Skin of body (tissue), 2 donors: Measurements from ENCODE around the gene TBRG4. TPM values are rescaled to one million over a fixed set of nuclear protein-coding genes. Genes with fewer than 3 reads are reported as not detected.

Source experiments
- DNase-seq: peaks from one replicate; lab custom pipeline; 2025; lab: John Stamatoyannopoulos, UW
- total RNA-seq: library from RNA; depleted of rRNA; stranded (reverse); fragments of >200 nt; gene quantifications from one replicate; pipeline ENCODE4 v1.2.3, GENCODE V29; 2014

TBRG4 gene
- total RNA-seq, 1 donor from 2014 or later: 34.1 TPM

DNA sequence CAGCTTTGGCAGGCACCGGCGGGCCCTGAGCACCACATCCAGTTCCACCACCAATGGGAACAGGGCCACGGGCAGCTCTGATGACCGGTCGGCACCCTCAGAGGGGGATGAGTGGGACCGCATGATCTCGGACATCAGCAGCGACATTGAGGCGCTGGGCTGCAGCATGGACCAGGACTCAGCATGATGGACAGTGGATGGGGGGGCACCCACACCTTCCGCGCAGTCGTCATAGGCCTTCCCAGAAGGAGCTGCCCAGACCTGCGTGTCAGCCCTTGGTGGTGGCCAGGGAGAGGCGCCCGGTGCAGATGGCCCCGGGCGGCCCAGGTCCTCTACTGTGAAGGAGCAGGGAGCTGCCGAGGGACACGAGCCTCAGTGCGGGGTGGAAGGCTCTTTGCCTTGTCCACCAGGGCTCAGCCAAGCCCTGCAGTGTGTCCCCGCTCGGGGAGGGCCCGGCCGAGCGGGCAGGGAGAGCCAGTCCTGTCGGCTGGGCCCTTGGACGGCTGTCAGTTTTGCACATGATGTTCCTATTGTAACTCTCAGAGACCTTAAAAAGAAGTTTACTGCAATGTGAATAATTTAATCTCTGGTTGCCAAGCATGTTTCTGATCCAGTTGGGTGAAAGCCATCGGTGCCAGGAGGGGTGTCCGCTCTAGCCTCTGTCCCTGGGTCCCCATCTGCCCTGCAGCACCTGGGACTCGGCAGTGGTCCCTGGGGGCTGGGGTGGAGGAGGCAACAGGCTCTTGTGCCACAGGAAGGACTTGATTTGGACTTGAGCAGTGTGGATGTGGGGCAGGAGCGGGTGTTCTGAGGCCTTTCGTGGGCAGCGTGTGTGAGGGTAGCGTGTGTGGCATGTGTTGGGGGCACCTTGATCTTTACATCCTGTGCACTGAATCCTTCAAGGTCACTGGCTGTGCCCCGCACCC, 35.4 kb downstream of the TBRG4 start:
- DNase-seq: no peak

DNA sequence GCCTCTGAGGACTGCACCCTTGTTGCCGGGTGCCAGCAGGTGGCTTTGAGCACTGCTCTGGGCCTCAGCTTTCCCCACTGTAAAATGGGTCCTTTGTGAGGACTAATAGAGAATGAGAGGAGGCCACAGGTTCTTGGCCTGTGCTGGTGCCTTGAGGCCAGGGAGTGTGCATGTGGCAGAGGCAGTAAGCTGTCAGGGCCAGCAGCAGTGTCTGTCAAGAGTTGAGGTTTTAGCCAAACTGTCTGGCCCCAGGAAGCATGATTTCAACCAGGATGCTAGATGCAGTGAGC, 36.2 kb downstream of the TBRG4 start:
- no peak for DNase-seq

DNA sequence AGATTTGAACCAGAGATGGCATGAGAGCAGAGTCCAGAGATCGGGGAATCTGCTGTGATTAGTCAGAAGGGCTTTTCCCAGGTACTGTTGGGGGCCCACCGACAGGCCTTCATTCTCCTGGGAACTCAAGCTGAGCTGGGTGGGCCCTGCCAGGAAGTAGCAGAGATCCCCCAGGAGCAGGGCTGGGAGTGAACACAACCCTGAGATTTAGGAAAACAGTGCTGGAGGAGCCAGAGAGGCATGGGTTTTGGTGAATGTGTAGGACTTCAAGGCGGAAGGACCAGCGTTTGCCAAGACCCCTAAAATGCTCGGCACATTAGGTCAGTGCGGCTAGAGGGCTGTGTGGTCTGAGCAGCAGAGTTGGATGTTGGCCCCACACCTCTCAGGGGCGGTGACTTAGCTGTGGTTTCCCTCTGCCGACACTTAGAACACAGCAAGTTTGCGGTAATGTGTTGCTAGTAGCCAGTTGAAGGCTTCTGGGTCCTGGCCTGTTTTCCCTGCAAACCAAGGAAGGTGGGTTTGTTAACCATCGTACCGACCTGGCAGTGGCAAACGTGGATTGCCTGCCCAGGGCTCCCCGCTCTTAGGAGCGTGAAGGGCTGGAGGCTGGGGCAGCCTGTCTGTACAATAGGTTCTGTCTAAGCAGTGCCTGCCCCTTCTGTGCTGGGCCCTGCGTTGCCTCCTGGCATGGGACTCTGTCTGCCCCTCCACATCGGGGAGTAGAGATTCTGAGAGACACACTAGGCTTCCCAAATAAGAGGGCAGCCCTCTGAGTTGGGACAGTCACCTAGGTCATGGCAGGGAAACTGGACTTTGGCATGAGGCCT, 36.8 kb downstream of the TBRG4 start:
- no peak for DNase-seq

DNA sequence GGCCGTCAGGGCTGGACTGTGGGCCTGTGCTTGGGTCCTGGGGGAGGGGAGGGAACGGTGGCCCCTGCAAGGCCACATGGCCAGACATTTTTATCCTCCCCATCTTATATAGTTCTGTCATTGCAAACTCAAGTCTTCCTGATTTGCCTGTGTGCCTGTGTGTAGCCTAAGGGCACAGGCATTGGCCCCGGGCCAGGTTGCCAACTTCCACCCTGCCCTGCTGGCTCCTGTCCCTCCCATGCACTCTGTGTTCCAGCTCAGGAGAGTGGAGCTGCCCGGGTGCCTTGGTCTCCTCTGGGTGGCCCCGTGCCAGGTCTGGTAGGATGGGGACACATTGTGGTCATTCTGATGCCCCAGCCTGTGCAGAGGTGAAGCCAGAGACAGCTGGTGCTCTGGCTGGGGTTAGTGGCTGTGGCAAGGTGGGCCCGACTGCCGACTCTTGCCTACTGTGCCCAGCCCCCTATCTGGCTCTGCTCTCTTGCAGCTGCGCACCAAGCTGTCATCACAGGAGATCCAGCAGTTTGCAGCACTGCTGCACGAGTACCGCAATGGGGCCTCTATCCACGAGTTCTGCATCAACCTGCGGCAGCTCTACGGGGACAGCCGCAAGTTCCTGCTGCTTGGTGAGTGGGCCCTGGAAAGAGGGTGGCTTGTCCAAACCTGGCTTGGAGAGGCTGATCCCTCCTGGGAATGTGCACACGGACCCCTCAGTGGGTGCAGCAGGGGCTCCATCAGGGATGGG, 37.5 kb downstream of the TBRG4 start:
- no peak for DNase-seq

DNA sequence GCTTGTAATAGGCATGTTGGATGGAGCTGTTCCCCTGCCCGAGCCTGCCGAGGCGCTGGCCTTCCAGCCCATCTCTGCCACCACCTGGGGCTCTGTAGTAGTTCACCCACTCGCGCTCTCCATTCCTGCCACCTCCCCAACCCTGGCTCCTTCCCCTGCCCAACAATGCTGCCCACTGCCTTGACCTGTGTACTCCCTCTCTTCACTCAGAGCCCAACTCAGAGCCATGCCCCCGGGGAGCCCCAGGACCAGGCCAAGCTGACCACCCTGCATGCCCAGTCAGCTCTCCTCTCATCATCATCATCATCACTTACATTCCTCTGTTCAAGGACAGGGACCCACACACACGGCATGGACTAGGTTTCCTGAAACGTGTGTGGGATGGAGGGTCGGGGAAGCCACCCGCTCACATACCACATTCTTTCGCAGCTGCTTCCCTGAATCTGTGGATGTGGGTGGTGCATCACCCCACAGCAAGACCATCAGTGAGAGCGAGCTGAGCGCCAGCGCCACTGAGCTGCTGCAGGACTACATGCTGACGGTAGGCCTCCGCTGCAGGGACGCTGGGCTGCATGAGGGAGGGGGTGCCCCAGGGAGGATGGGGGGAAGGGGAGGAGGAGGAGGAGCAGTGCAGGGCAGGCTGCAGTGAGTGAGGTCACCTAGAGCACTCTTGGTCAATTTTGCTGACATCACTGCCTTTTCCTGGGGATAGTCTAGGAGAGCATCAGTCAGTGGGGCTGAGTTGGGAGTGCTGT, 38.3 kb downstream of the TBRG4 start:
- DNase-seq: no peak

DNA sequence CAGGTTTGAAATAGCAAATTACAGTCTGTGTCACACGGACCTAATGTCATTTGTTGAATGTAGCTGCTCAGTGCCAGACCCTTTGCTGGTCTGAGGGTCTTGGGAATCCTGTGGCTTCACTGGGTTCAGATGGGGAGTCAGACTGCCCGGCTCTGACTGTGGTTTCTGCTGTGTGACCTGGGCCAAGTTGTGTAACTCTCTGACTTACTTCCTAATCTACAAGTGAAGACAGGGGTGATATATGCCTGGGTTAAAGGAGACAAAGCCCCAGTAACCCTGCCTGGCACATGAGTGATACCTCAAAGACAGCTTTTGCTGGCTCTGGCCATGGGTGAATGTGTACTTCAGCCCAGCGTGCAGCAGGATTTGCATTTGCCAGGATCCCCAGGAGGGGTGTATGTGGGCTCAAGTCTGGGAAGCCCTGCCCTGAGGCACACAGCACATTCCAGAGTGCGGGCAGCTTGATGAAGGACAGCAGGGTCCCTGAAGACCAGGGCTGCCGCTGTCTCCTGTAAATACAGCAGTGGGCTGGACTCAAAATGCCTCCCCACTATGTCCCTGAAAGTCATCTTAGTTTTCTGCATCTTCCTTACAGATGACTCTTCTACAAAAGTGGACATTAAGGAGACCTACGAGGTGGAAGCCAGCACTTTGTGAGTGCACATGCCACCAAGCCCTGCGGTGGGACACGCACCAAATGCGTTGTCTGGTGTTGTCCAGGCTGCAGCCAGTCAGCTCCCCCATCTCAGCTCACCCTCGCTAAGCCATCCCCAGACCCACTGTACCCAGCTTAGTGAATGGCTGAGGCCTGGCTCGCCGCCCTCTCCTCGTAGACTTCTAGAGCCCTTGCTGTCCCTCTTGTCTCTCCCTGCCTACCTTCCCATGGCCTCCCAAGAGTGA, 39.1 kb downstream of the TBRG4 start:
- DNase-seq: no peak

DNA sequence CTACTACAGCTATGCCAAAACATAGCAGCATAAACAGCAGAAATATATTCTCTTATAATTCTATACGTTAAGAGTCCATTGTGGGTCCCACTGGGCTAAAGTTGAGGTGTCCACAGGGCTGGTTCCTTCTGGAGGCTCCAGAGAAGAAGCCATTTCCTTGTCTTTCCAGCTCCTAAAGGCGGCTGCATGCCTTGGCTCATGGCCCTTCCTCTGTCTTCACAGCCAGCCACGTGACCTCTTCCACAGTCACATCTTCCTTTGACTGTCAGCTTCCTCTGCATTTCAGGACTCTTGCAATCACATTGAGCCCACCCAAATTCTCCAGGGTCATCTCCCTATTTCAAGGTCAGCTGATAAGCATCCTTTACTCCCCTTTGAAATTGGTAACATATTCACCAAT, 40.0 kb downstream of the TBRG4 start:
- no peak for DNase-seq

DNA sequence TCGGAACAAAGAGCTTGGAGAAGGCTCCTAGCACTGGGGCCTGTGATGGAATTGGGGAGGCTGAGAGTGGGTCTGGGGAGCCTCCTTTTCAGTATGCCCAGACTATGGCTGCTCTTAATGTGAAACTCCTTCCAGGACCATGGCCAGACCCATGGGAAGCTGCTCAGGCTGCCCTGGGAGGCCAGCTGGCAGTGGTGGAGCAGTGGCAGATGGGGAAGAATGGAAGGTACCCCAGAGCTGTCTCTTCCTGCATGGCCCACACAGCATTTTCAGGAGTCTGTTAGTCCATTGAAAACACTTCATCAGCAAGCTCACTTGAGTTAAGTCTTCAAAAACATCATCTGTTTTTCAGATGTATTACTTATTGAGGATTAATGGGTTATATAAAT, 41.2 kb downstream of the TBRG4 start:
- DNase-seq: no peak

DNA sequence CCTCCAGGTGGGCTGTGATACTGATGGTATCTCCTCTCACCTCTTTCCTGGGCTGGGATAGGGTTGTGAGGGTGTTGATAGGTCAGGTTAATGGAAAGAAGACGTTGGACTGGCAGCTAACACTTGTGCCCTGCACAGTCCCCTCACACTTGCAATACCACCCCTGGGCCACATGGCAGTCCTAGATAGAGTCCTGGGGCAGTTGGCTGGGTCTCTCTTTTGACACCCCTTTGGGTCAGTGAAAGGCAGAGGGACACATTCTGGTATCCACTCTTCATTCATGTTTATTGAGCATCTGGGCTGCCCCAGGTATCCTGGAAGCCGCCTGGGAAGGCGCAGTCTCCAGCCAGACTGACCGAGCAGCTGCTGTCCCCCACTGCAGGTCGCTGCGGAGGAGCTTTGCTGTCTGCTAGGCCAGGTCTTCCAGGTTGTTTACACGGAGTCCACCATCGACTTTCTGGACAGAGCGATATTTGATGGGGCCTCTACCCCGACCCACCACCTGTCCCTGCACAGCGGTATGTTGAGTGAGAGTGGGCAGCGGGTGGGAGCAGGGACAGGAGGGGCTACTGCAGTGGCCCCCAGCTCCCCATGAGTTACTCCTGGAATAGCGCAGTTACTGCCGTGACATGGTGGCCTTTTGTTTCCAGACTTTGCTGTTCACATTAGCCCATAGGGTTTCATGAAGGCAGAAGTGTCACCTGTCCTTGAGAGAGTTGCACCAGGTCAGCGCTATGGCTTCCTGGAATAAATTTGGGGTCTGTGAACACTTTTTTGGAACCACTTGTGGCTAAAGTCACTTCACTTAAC, 41.8 kb downstream of the TBRG4 start:
- no peak for DNase-seq

DNA sequence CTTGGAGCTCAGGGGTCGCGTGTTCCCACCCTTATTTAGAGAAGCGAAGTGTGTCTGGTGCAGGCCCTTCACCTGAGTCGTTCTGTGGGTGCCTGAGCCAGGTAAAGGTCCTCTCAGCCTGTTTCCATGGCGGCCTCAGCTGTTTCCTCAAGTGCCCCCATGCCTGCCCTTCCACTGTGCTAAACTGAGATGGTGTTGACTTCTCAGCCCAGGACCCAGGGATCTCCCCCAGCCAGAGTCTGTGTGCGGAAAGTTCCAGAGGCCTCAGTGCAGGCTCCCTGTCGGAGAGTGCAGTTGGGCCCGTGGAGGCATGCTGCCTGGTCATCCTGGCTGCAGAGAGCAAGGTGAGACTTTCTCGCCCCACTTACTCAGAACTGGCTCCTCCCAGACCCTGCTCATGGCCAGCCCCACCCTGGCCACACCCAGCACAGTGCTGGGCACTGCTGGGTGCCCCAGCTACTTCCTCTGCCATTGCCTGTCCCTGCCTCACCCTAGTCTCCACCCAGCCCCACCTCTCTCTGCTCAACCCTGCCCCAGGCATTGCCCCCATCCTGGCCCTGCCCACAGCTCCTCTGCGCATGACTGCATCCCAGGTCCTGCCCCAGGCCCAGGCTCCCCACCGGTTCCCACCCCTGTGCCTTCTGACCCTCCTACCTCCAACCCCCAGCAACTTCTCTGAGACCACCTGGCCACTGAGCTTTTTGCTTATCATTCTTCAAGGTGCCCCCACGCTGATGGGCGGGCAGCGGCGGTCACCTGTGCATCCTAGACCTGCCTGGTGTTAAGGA, 43.1 kb downstream of the TBRG4 start:
- DNase-seq: no peak

DNA sequence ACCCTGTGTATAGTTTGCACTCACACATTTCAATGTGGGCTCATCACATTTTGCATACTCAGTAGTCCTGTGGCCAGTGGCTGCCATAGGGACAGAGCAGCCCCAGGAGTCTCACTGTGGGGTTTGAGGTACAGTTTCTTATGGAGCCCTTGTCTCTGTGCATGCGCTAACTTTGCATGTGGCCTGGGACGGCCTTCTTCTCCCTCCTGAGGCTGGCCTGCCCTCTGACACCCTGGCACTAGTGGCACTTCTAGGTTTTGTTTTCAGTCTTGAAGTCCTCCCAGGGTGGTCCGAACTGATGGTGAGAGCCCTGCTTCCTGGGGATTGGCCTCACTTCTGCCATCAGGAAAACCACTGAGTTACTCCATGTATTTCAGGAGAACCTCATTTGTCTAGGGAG, 43.9 kb downstream of the TBRG4 start:
- no peak for DNase-seq

DNA sequence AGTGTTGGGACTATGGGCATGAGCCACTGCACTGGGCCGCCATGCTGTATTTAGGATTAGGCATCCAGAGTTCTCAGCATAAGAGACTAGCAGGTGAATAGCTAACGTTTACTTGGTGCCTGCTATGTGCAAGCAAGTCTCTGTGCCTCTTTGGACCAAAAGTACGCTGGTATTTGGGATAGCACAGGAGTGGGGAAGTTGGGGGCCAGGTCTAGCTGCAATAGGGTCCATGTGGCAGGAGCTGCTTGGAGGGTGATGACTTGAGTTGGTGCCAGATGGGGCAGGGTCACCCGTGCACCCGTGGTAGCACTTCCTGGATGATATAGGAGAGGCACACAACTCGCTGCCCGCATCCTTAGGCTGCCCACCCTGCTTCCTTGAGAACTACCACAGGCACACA, 45.1 kb downstream of the TBRG4 start:
- no peak for DNase-seq

DNA sequence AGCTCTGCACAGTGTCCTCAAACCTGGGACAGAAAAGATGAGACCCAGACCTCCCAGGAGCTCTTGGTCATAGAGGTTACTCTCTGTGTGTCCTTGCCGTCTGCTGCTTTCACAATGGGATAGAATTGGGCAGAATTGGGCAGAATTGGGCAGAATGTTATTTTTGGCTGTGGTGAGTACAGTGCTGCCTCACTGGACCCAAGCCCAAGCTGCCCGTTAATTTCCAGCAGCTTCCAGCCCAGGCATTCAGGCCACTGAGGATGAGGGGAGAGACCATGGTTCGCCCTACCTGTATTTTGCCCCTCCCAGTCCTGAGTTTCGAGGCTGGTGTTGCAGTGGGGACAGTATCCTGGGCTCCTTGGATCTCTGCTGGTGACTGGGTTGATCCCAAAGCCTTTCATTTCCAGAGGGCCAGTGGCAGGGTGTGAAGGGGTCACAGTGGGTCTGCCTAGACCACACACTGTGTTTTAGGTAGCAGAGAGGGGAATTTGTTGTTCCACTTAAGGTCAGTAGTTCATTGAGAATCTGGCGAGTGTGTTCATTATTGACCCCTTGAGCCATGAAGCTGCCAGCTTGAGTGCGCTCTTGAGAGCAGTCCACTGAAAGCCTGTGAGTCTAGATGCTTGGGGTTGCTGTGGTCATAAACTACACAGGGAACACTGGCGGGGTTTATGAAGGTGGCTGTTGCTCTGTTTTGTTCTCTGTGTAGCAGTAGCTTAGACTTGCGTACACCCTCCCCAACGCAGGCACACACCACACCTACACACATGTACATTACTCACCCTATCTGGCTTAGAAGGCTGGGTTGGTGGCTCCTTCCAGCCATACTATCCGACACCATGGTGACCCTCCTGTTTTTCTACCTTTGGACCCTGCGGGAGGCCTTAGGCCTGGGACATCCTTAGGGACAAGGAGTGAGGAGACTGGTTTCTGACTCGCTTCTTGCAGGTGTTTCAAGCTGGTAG, 46.2 kb downstream of the TBRG4 start:
- DNase-seq: no peak

DNA sequence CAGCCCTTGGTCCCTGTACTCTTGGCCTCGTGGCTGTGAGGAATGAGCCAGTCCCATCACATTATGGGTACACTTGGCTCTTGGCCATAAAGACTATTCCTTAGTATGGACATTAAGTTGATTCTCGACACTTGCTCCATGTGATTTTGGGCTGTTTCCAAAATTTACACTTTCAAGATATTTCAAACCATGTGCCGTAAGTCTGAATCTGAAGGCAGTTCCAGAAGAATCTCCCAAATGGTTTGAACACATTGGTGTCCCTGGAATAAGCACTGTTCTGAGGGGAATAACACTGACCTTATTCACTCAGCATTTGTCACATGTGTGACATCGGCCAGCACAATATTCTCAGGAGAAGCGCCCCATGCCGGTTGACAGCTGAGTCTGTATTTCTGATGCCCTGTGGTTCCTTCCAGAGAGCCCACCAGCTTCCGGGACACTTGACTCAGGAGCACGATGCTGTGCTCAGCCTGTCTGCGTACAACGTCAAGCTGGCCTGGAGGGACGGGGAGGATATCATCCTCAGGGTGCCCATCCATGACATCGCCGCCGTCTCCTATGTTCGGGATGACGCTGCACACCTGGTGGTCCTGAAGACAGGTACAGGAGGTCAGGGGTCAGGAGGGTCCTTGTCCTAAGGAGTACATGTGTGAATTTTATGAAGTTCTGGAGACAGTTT, 47.3 kb downstream of the TBRG4 start:
- no peak for DNase-seq

DNA sequence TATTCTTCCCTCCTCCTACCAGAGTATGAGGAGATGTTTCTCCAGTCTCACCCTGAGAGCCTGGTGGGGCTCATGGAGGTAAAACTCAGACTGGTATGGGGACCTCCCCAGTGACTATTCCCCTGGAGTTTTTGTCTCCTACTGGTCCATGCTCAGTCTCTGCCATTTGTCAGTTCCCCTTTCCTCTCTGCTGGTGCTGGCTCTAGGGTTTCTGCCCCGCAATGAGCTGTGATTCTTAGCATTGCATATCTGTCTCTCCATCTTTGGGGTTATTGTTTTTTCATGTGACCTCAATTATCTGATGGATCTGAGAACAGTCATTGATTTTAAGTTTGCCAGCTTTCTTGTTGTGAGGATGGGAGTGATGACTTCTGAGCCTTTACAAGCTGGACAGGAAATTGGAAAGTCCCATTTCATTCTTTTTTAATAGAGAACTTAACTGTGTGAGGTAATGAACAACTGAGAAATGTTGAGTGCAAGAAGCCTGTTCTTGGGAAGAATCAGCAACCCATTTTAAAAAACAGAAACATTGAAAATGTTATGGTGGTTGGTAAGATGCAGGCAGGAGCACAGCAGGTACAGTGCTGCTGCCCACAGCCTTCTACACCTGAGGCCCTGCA, 49.6 kb downstream of the TBRG4 start:
- no peak for DNase-seq

DNA sequence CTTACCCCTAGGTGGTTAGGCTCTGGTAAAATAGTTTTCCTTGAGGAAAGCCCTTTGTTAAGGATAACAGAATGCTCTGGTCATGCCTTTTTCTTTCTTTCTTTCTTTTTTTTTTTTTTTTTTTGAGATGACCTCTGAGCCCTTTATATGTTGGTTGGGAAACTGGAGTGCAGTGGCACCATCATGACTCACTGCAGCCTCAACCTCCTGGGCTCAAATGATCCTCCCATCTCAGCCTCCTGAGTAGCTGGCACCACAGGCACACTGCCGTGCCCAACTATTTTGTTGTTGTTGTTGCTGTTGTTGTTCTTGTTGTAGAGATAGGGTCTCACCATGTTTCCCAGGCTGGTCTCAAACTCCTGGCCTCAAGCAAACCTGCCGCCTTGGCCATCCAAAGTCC, 50.1 kb downstream of the TBRG4 start:
- no peak for DNase-seq
